Retina (tissue), 1 donor: Measurements from ENCODE around the gene SLC14A1.

Source experiments
- DNase-seq: peaks from one replicate; pipeline ENCODE4 v3.0.0-alpha.2; 2016

SLC14A1 gene

DNA sequence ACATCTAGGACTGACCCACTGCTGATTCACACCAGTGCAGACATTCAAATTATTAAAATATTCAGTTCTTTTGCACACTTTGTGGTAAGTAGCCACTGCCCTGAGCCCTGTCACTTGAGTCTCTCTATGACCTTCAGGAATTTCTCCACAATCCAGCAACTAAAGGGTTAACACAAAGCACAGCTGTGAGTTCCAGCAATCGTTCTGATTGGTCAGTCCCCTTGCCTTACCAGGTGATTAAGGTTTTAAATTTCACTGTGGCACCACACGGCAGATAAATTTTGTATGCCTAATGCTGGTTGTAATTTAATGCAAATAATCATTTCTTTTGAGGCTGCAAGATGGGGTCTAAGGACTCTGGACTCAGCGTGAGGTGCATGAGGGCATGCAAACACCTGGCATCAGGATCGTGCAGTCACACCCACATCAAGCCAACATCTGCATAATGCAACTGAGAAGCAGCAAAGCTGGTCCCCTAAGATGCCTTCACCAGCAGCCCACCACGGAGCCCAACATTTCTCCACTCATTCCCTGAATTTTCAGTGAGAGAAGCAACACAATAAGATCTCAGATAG is 36.6 kb downstream of the SLC14A1 start:
- DNase-seq, result no peak

- no peak for DNase-seq
Observed at GRCh38 chr18:45761512-45762114, 37.6 kb downstream of the SLC14A1 start.

DNA sequence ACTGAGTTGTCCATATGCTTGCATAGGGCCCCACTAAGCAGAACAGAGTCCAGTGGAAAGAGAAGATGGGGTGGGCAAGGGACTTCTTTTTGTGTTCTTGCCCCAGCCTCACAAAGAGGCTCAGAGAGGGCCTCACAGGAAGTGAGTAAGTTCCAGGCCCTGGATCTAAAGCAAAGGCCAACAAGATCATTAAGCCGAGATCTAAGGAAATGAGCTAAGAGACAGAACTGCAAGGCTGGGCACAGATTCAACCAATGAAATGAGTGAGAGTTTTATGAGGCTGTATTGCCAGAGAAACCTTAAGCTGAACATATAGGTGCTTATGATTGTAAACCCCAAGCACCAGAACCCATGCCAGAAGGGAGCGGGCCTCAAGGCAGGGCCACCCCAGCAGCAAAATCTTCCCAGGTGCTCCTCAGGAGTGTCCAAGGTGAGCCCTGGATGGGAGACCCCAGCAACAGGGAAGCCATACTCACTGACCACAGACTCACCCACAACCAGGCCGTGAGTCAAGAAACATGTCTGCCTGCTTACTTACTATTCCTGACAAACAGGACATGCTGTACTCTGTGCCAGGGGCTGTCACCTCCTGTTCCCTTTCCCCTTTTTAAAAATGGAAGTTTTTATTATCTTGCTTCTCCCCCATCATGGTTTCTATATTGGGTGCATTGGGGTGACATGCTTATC is 40.2 kb downstream of the SLC14A1 start:
- no peak for DNase-seq

- no peak for DNase-seq
Observed at GRCh38 chr18:45765796-45766195, 41.8 kb downstream of the SLC14A1 start.

DNA sequence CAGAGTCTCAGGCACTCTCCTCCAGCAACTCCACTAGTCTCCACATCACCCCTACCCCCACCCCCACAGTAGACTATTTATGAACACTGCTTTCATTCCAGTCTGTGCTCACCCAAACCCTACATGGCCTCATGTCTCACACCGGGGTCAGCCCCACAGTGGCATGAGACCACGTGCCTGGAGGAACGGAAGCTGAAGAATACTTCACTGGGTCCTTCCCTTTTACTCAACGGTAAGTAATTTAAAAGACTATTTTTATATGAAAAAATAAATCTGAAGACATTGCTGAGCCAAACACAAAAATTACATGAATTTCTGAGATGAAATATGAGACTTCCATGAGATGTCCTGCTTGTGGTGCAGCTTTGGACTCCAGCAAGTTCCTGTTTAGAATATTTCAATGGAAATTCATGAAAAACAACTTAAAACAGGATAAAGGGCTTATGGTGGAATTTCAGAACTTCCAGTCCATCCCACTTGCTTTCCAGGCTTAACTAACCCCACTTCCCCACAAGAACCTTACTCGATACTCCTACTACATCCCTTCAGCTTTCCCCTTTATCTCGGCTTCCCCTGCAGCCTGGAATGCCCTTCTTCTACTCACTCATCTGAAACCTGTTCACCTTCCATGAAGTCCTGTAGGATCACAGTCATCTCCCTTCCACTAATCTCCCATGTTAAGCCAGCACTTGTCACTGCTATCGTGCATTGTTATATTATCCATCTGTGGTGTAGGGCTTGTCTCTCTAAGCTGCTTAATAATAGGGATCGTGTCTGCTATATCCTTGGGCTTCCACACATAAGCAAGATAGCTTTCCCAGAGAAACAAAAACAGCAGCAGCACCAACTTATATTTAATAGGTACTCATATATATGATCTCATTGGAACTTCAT is 47.9 kb downstream of the SLC14A1 start:
- DNase-seq, result no peak

GRCh38 chr18:45774065-45774521 is 50.1 kb downstream of the SLC14A1 start:
- DNase-seq, result no peak

DNA sequence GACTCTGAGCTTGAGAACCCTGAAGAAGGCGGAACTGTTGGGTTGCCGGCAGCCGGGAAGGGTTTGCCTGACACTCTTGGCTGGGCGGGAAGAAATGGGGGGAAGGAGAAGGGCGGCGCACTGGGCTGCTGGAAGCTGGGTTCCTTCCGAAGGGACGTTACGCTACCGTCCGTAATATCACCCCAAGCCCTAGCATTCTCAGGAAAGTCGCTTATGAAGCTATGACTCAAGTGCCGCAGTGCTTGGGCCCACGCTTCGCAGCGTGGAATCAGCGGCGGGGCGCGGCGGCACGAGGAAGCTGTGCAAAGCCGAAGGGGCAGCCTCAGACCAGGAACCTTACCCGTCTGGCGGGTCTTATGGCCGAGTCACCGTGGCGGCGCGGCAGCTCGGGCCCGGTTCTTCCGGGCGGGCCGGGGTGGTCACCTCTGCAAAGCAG is 51.3 kb downstream of the SLC14A1 start:
- peak; percentile 91 for DNase-seq

GRCh38 chr18:45775743-45776142 is 51.8 kb downstream of the SLC14A1 start:
- no peak for DNase-seq

- DNase-seq, result no peak
Observed at GRCh38 chr18:45777393-45777792, 53.4 kb downstream of the SLC14A1 start.

DNA sequence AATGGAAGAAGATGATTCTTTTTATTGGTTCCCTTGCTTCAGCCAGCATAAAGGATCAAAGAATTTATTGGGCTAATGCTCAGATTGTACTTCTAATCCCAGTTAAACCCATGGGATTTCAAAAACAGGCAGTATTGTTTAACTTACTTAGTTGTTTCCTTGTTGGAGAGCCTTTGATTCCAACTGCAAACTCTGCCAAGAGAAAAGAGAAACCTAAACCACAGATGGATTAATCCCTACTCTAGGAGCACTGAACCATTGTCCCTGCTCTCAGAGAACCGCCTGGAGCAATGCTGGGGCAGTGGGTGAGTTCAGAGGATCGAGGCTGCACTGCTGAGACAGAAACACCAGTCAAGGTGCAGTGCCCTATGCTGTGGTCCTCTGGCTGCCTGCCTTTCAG is 56.6 kb downstream of the SLC14A1 start:
- no peak for DNase-seq

DNA sequence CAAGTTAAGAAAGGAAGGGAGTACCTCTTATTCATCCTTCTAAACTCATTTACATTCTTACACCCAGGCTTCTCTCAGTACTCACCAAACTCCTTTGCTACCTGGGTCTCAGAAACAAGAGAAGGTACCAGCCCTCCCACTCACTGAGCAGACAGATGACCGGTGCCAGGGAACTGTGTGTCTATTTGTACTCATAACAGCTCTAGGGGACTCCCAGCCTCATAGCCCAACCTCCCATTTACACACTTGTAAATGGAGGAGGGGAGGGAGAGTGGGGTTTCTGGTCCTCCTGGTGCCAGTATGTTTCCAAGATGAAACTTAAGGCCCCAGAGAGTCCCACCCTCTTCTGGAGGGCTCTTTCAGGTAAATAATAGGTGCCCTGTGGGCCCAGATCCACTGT is 58.7 kb downstream of the SLC14A1 start:
- no peak for DNase-seq

GRCh38 chr18:45783097-45784075 is 59.4 kb downstream of the SLC14A1 start:
- DNase-seq, result no peak

DNA sequence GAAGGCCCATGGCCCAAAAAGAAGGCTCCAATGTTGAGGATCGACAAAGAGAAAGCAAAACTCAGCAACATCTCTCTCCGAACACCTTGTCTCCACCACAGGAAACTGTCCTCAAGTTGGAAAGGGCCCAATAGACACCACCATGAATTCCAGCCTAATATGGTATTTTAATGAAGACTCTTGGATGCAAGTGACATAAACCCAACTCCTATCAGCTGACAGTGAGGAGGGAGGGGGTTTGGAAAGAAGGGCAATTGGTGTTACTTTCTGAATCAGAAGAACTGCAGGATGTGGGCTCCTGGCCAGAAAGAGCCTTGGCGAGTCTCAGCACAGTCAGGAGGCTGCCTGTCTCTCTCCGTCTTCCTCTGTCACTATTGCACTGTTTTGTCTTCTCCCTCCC is 61.2 kb downstream of the SLC14A1 start:
- no peak for DNase-seq

DNA sequence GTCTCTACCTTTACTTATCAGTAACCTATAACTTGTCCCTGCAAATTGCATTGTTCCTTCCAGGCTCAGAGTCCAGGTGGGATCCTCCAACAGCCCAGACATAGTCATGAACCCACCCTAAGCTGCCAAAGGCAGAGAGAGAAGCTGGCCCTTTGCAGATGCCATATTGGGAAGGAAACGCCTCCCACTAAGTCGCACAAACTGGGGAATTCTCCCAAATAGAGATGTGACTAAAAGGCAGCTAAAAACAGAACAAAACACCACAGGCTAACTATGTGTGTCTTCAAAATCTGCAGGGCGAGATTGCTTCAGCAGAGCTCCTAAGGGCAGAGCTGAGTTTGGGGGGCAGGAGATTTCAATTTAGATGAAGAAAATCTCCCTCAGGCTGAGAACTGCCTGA is 63.0 kb downstream of the SLC14A1 start:
- no peak for DNase-seq

DNA sequence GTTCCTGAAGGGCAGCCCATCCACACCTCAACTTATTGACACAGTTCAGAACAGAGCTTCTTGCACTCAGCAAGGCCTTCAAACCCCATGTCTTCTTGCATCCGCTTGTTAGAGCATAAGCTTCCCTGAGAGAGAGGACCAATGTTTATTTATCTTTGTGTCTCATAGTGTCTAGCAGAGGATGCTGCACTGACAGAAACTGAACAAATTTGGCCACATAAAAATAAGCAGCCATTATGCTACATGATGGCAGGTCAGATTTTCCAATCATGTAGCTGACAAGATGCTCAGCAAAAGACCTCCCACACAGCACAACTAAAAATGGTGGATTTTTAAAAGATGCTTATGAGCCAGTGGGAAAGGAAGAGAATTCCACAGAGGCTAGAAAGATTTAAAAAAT is 63.4 kb downstream of the SLC14A1 start:
- DNase-seq, result no peak

DNA sequence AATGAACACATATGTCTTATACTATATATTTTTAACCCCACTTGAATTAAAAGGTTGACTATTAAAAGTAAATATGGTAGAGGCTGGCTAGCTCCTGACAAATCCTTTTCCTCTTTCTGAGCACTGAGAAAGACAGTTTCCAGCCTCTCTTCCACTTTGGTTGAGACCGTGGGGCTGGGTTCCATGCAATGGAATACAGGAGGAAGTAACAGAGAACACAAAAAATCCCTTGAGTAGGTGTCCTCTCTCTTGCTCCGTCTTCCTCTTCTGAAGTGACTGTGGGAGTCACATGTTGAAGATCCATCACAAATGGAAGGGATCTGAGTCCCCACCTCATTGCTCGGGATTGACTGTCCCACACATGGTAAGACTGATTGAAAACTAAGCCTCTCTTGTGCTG is 64.9 kb downstream of the SLC14A1 start:
- no peak for DNase-seq

DNA sequence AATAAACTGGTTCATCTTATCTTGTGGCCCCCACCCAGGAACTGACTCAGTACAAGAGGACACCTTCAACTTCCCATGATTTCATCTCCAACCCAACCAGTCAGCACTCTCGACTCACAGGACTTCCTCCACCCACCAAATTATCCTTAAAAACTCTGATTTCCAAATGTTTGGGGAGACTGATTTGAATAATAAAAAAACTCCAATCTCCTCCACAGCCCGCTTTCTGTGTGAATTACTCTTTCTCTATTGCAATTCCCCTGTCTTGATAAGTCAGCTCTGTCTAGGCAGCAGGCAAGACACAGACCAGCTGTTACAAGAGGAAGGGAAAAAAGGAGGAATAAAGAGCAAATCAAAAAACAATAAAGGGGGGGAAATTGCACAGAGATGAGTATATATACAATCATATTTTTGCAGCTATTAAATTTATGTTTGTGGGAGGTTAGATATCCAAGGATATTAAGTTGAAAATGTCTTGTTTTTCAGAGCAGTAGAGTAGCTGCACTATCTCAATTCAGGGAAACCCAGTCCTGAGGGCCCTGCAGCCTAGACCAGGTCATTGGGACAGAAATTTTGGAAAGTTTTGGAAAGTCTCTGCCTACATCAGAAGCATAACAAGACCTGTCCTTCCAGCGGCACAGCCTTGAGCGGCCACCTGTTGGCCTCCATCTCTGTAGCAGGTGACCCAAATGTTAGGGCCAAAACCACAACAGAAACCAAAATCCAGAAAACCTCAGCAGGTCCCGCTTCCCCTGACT is 68.7 kb downstream of the SLC14A1 start:
- DNase-seq, result no peak

DNA sequence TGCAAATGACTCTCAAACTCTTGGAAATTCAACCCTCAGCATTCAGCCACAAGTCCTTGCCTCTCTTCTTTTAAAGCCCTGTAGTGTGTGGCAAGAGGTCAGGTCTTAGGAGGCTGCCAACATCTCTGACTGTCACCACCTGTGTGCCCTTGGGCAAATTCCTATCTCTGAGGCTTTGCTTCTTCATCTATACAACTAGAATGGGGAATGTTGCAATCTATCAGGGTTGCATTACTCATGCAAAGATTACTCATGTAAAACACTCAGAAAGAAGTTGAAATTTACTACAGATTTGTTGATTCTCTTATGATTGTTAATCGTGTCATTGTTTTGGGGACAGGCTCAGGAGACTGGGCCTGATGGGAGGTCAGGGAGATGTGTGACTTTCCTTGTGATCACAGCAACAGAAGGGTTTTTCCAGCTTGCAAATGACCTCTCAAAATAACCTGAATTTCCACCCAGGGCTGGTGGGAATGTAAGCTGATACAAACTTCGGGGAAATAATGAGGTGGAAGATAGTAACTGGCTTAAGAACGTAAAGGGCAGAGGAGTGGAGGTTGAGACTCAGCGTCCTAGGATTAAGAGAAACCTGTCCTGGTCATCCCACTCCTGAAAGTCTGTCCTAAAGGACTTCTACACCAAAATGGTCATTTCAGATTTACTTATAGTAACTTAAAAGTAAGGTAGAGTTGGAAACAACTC is 69.4 kb downstream of the SLC14A1 start:
- no peak for DNase-seq

GRCh38 chr18:45801416-45802004 is 77.5 kb downstream of the SLC14A1 start:
- no peak for DNase-seq
